HG03066 (cell line): Measurements from ENCODE around the gene EYA4.

ENCODE experiments used
- ATAC-seq: cut with Tn5 transposase; IDR thresholded peaks from one replicate; pipeline ENCODE4 v1.9.1; 2021; ENCODE audit warnings: low read depth; ENCODE audit not compliant: unreplicated experiment

Gene EYA4

DNA sequence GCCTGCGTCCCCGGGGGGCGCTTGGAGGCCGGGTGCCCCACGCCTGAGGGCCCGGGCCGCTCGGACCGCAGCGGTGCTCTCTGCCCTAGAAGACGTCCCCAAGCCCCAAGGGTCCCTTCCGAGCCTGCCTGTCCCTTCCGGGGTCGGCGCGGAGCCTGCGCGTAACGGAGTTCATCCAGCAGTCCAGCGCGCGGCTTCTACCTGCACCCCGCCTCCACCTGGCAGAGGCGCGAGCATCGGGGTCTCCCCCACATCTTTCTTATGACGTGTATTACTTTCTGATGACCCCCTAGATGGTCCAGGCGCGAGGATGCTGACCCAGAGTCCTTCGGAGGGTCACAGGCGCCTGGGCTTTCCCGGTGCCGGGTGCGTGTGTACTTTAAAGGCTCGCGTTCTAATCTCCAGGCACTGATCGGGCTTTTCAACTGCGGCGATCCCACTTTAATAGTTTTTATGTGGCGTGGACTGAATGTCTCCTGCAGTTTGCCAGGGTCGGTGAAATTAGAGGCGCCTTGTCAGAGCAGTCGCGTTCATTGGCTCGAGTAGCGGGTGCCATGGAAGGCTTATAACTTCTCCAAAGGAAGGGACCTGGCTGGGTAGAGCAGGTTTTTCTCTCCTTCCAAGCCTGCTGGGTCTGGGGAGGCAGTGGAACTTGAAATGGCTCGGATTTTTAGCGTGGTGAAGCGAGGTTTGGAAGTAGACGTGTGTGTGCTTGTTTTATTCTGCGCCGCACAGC, 912 bp downstream of the EYA4 start:
- no peak for ATAC-seq

DNA sequence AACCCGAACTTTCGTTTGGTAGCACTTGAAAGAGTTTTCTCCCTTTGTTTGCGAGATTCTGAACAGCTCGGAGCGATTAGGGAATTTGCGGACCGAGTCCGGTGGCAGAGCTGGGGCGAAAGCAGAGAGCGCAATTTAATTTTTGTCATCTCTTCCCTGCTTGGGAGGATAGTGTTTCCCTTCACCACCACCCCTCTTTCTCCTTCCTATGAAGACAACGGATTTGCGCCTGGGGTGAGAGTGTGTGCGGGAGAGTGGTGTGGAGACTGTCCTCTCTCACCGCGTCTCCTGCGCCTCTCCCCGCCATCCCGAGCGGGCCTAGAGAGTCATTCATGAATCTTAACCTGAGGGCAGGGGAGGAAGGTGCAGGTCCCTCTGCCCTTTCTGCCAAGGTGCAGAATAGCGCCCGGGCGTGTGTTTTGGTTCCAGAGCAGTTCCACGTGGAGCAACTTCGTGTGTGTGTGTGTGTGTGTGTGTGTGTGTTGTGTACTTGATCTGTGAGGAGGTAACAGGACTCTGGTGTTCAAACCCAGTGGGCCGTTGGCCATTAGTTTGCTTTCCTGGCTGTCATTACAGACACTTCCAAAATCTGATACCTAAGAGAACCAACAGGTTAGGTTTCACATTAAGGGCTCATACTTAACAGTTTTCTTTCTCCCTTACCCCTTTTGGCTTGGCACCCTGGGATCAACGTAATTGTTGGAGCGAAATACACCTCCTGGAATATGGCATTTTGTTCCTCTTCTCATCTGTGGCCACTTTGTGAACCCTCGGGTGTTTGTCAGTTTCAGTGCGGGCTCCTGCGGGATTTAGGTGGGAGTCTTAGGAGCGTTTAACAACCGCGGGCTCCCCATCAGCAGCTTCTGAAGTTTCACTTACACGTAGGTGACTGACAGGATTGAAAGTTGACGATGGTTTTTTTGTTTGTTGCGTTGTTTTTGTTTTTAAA, 1.8 kb downstream of the EYA4 start:
- ATAC-seq, result no peak

DNA sequence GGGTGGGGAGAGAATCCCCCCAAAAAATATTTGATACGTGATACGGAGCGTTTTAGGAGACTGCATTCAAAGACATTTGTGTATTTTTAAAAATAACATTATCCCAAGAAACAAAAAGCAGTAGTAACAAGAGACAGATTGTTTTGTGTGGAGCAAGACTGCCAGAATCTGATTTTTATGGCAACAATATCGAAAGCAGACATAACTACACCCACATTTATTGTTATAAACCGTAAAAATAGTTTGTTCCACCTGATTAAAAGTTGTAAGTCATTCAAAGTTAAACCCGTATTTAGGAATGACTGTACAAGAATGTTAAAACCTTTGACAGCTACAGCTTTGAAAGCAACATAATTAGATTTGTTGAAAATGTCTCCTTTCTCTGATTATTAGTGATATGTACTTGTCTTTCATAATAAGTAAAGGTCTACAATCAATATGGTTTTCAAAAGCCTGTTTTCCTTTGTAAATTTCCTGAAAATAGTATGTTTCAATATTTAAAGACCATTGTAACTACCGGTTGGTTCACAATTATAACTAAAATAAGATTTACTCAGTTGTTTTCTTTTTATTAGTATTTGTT, 2.7 kb downstream of the EYA4 start:
- no peak for ATAC-seq

DNA sequence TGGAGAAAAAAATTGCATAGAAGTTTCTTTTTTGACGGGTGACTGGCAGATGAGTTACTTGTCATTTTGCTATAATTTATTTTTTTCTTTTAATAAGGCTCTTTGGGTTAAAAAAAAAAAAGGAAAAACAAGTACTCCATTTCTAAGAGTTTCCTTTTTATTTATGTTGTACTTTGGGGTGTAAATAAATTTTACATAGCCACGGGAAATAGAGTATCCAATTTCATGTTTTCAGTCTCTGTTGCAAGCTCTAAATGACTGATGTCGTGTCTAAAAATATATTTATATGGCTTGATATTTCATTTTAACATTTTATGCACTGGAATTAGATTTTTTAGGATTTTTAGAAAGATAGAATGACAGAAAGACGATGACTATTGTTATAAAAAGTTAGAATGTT, 3.4 kb downstream of the EYA4 start:
- no peak for ATAC-seq

DNA sequence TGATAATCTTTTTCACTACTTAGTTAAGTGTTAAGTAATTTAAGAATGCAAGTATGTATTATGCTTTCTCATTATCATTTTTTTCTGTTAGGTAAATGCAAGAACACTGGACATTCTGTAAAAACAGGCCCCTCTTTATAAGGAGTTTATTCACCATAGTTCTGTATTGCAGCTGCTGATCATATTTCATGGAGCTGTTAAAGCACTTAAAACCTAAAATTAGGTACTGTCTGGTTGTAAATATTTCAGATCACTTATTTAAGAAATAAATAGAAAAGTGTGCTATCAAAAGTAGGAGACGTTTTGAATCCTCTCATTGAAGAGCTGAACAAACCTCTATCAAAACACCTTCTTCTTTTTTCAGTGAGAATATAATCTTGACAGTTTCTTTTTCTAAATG, 3.9 kb downstream of the EYA4 start:
- ATAC-seq, result no peak

DNA sequence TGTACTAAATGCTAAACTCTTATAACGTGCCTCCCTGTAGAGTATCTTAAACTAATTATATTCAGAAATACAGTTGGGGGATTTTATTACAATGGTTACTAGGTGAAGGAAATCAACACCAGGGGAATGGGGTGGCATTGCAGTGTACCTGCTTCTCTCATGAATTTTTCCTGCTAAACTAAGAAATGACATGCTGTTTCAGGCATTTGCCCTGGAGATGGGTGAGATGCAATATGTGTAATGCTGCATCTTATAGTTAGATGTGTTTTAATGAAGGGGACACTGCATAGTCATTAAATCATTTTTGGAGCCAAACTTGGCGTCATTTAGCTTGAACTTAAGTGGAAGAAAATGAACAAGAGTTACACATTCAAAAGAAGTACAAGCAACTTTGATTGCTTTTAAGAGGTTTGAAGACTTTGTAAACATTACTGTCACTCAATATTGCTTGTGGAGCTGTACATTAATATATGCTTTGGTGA, 4.3 kb downstream of the EYA4 start:
- ATAC-seq, result no peak

DNA sequence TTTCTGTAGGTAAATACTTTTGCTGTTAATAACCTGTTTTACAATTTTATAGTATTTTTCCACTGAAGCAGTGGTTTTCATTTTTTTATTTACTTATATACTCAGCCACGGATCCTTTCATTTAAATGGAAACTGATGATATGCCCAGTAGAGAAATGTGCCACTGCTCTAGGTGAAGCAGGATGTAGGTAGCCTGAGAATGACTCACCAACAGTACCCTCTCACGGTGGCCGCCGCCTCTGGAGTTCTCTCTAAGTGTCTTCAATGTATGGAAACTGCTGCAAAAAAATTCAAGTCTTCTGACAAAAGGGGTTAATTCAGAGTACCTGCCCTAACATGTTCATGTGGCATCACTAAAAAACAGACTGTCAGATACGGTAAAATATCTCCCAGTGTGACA, 6.4 kb downstream of the EYA4 start:
- no peak for ATAC-seq

DNA sequence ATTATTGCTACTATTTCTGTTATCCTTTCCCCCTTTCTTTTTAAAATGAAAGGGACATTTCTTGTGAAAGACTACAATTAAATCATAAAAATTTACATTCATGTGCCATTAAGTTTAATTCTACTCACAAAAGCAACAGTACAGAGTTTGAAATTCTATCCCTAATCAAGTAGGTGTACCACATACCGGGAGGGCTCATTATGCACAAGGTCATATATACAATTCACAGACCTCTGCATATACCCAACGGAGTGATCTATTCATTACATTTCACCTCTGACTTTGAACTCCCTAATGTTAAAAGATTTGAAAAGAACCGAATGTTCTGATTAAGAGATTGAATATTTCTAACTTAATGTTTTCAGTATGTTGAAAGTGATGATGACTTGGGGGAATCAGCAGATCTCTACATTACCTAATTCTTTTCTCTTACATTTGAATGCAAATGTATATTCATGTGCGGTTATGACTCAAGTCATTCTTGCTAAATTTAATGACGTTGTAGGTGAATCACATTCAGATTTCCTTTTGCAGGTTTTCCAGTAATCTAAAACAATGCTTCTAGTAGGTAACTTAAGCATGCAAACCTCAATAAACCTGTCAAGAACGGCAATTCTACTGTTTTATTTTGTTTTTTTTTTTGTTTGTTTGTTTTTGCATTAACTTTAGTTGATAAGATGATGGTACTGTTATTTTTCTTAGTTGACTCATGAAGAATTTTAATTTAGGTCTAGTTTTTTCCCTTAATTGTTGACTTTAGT, 7.3 kb downstream of the EYA4 start:
- no peak for ATAC-seq

DNA sequence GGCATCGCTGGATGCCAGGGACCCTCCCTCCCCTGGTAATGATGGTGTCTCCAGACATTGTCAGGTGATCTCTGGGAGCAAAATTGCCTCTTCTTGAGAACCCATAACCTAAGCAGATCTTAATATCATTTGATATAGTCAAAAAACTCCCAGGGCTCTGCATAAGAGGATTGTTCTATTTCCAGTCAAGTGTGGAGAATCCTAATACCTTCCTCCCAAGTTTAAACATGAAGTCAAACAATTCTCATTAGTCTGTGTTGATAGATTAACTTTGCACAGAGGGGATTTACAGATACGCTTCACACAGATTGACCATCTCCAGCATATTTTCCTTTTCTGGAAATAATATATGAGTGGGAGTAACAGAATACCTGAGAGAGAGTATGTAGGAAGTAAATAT, 10.5 kb downstream of the EYA4 start:
- no peak for ATAC-seq

DNA sequence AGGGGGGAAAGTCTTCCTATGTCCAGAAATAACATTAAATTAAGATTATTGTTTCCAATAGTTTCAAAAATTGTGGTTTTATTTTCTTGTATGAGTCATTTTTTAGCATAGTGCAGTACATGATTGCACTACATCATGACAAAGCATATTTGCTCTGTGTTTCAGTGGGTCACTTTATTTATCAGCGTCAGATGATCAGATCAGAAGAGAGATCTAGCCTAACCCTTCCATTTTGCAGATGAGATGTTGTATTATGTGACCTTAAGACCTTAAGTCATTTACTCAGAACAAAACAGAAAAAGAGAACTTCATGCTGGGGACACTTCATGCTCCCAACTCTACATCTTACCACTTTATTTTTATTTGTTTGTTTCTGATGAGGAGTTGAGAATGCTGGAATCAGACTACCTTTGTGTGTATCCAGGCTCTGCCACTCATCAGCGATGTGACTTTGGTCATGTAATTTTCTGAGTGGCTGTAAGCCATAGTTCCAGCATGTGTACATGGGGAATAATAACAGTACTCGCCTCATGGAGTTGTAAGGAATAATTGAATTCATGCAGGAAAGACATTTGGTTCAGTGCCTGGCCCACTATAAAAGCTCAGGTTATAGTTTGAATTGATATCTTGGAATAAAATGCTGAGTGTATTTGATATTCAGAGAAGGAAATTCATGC, 13.5 kb downstream of the EYA4 start:
- no peak for ATAC-seq

DNA sequence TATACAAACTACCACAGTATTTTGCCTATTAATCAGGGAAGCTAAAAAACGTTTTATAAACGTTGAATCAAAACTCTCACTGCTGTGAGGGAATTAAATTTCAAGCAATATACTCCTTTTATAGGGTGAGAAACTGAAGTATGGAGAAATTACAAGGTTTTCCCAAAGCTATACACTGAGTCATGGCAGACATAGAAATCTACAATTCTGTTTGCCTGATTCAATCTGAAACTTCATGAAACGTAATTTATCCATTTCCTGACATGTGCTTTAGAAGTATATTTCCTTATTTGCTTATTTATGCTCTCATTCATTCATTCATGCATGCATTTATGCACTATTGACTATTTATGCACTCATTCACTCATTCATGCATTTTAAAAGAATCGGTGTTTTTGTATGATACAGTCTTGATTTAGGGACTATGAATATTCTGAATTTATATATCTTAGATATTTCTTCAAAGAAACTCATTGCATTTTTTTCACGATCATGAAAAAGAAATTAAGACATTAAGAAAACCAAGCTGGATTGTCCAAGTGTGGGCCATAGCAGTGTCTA, 16.5 kb downstream of the EYA4 start:
- no peak for ATAC-seq

DNA sequence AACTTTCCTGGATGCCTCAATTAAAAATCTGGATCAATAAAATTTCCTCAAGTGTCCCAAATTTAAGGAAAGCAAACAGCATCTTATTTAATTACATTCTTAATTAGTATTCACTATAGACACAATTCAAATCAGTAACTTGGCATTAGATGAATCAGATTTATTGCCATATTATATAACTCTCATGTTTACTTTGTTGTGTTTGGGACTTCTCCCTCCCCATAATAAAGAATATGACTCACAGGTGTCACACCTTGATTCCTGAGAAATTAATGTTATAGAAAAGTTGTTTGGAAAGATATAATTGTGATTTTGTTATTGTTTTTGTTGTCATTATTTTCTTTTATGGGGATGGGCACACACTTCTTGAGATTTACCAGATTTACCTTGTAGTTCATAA, 18.4 kb downstream of the EYA4 start:
- no peak for ATAC-seq

DNA sequence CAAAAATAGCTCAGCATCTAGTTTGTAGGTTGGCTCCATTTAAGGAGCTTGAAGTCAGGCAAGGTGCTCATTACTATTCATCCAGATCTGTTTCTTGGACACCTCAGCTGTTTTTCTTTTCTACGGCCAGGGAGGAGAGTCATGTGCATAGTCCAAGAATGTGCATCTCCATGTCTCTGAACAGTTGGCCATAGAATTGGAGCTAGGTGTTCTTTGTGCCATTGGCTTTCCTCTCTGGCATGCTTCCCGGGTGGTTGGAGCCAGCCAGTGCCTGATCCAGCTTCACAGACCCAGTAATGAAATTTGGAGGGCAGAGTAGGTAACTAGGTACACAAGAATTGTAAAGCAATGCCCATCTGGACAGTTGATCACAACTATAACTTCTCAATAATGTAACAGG, 21.6 kb downstream of the EYA4 start:
- no peak for ATAC-seq

DNA sequence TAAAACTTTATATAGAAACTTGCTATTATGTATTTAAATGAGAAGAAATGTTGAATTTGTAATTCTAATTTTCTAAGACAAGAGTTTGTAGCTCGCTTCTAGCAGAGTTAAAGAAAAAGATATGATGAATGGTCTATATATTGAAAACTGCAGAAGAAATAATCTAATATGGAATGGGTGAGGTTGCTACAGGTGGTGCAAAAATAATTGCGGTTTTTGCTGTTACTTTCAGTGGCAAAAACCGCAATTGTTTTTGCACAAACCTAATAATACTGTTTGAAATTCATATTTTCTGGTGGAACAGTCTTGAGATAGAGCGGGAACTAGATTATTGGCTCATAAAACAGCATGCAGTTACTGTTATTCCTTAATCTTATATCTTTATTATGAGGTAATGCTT, 23.9 kb downstream of the EYA4 start:
- no peak for ATAC-seq

DNA sequence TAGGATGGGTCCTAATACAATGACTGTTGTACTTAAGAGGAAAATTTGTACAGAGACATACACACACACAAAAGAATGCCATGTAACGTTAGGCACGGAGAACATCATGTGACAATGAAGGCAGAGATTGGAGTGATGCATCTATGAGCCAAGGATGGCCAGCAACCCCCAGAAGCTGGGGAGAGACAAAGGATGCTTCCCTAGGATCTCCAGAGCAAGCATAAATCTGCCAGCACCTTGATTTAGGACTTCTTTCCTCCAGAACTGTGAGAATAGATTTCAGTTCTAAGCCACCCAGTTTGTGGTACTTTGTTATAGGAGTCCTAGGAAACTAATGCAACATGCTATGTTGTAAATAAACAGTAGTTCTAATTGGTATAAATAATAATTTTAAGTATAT, 25.0 kb downstream of the EYA4 start:
- no peak for ATAC-seq

DNA sequence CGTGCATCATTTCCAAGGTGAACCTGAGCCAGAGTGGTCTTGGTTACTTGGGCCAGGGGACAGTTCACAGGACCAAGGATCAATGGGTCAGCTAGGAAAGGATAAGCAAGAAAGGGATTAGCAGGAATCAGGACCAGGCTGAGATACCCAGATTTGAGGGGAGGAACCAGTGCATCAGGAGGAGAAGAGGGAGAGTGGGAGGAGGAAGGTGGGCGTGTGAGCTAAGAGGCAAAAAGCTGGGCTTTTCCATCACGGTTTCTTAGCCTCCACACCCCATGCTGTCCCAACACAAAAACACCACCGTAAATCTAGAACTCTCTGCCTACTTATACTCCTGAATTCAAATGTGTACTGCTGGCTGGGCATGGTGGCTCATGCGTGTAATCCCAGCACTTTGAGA, 27.5 kb downstream of the EYA4 start:
- ATAC-seq, result no peak

DNA sequence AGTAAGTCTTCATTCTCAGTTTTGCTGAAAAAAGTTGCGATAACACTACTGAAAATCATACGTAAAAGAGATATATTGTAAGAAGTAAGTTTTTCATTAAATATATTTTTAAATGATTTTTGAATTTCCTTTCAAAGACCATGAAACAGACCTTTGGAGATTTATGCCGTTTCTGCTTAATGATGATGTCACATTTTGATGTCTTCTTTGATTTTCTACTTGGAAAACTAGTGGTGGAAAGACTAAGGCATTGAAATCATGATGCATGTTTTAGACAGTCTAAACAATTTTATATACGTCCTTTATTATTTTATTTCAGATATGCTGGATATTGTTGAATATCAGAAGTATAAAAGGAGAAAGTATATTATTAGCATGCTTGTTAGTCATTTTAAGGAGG, 33.7 kb downstream of the EYA4 start:
- ATAC-seq, result no peak

DNA sequence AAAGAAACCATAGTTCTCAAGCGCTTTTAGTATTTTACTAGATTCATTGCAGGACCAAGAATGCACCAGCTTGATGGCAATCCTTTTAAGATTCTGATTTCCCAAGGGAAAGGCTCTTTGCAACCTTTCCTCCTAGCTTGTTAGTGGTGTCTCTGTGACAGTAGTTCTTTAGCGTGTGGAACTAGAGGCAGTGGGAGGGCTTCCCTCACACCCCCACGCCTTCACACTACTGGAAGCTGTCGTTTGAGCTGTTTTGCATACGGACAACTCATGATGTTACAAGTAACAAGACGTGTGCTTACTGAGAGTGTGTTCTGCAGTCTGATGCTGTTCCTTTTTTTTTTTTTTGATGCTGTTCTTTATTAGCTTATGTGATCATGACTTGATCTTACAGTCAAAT, 34.1 kb downstream of the EYA4 start:
- no peak for ATAC-seq

DNA sequence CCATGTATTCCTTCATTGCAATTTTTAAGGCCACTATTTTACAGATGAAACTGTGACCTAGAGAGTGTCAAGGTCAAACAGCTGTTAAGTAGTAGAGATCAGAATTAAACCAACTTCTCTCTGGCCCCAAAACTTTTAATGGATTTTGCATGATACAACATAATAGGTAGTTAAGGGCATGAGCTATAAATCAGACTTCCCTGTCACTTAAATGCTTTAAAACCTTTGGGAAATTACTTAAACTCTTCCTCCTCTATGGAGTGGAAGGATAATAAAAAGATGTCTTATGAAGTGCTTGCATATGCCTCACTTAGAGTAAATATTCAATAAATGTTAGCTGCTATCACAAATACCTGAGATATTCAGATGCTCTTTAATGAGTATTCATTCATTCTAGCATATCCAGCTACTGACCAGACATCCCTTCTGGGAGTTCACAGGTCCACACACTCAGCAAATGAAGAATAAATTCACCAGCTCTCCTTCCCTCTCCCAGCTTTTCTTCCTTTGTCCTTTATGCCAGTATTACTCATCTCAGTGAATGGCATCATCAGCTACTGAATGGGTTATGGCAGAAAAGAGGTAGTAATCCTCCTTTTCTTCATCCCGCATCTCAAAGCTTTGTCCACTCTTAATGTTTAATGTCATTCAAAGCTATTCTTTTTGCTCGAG, 36.2 kb downstream of the EYA4 start:
- no peak for ATAC-seq
